ENCODE measurements around the gene CA5A. TPM values are rescaled to one million over a fixed set of nuclear protein-coding genes. Genes with fewer than 3 reads are reported as not detected.

Gene CA5A
- total and polyA plus RNA-seq, 12 donors: 0.15 to 0.65 (median 0.29) TPM; not detected in 7

GRCh38 chr16:87922250-87922871, 14.0 kb downstream of the CA5A start:
- DNase-seq (peak; percentile 48 to 75), ATAC-seq (peak; percentile 44 to 74 (median 64))
- H3K27me3 ChIP-seq: peaks cover 0 to 9% (median 0%) of the 10 kb centered on the region in 7 donors
- no peaks in the 10 kb centered on the region for H3K9me3 ChIP-seq
- H3K4me1 ChIP-seq: peaks cover 0 to 19% (median 6%) of the 10 kb centered on the region in 9 donors
- no peaks in the 10 kb centered on the region for H3K36me3 ChIP-seq
- peak overlapping the region in 4 of 10 donors; percentile 15 to 25 (median 23) for H3K27ac ChIP-seq
- intact Hi-C loops (cut with DNase I): no loop called here
- TF ChIP-seq CTCF (IDR thresholded peaks at IDR 0.05): no peak
- 46 to 49% methylated on average over 14 of the region's 14 CpGs for WGBS, 2 donors
- H3K4me3 ChIP-seq: no peak overlapping the region

GRCh38 chr16:87921236-87921773, 15.0 kb downstream of the CA5A start:
- peaks cover 0 to 19% (median 6%) of the 10 kb centered on the region in 9 donors for H3K4me1 ChIP-seq
- WGBS, 2 donors: 72 to 76% methylated on average over 13 of the region's 13 CpGs
- no peak overlapping the region for H3K4me3 ChIP-seq
- no peaks in the 10 kb centered on the region for H3K36me3 ChIP-seq
- no peak for ATAC-seq
- H3K27ac ChIP-seq: no peak overlapping the region
- H3K27me3 ChIP-seq: peaks cover 0 to 3% (median 0%) of the 10 kb centered on the region in 7 donors
- no peaks in the 10 kb centered on the region for H3K9me3 ChIP-seq
- DNase-seq: no peak
- TF ChIP-seq CTCF (IDR thresholded peaks at IDR 0.05): no peak
- intact Hi-C loops (cut with DNase I): no loop called here

GRCh38 chr16:87919681-87919994, 16.7 kb downstream of the CA5A start:
- no peak overlapping the region for H3K27ac ChIP-seq
- peaks cover 0 to 19% (median 6%) of the 10 kb centered on the region in 9 donors for H3K4me1 ChIP-seq
- H3K4me3 ChIP-seq: no peak overlapping the region
- ATAC-seq (no peak), DNase-seq (no peak)
- intact Hi-C loops (cut with DNase I): no loop called here
- no peaks in the 10 kb centered on the region for H3K27me3 ChIP-seq
- H3K36me3 ChIP-seq: no peaks in the 10 kb centered on the region
- no peak for TF ChIP-seq CTCF (IDR thresholded peaks at IDR 0.05)
- WGBS, 2 donors: 79 to 85% methylated on average over 10 of the region's 10 CpGs
- no peaks in the 10 kb centered on the region for H3K9me3 ChIP-seq

GRCh38 chr16:87918866-87919680, 17.3 kb downstream of the CA5A start:
- DNase-seq (peak; percentile 65 to 68), ATAC-seq (peak; percentile 7 to 75 (median 50))
- TF ChIP-seq CTCF (IDR thresholded peaks at IDR 0.05): no peak
- Histone ChIP-seq H3K9me3 (no peaks in the 10 kb centered on the region), H3K36me3 (no peaks in the 10 kb centered on the region), H3K27ac (peak overlapping the region in 4 of 10 donors; percentile 15 to 52 (median 25)), H3K4me3 (peak overlapping the region in 3 of 10 donors; percentile 5 to 20 (median 11)), H3K27me3 (no peaks in the 10 kb centered on the region), H3K4me1 (peaks cover 0 to 19% (median 6%) of the 10 kb centered on the region in 9 donors)
- WGBS, 2 donors: 51 to 62% methylated on average over 37 of the region's 37 CpGs
- intact Hi-C loops (cut with DNase I): no loop called here
